Skin of body (tissue), 2 donors: ENCODE measurements around the gene HIBCH. TPM values are rescaled to one million over a fixed set of nuclear protein-coding genes. Genes with fewer than 3 reads are reported as not detected.
A peak's percentile ranks its signal among the peaks of the same experiment; 100 is the strongest.
"Not testable (repeated sequence)": the region's sequence is repeated elsewhere in the genome, so short reads cannot be mapped to it uniquely, and the experiment has no call there.

ENCODE experiments used
- DNase-seq: peaks from one replicate; lab custom pipeline; 2025; lab: John Stamatoyannopoulos, UW
- total RNA-seq: library from RNA; depleted of rRNA; stranded (reverse); fragments of >200 nt; gene quantifications from one replicate; pipeline ENCODE4 v1.2.3, GENCODE V29; 2014

The HIBCH gene
- total RNA-seq, 1 donor from 2014 or later = 33.3 TPM

GRCh38 chr2:190254063-190254850, 65.4 kb downstream of the HIBCH start:
- DNase-seq = no peak

- no peak for DNase-seq
These were observed 69.2 kb downstream of the HIBCH start for GRCh38 chr2:190250421-190250820.

GRCh38 chr2:190235551-190236075, 84.0 kb downstream of the HIBCH start:
- no peak for DNase-seq

GRCh38 chr2:190235101-190235500, 84.5 kb downstream of the HIBCH start:
- no peak for DNase-seq

GRCh38 chr2:190223989-190224388, 95.6 kb downstream of the HIBCH start:
- DNase-seq = not testable (repeated sequence)

GRCh38 chr2:190222745-190223144, 96.9 kb downstream of the HIBCH start:
- not testable (repeated sequence) for DNase-seq

GRCh38 chr2:190221429-190221828, 98.2 kb downstream of the HIBCH start:
- DNase-seq = no peak

GRCh38 chr2:190219186-190219585, 100.4 kb downstream of the HIBCH start:
- DNase-seq = no peak

- no peak for DNase-seq
These were observed 102.0 kb downstream of the HIBCH start for GRCh38 chr2:190217616-190218015.

- DNase-seq = no peak
These were observed 102.8 kb downstream of the HIBCH start for GRCh38 chr2:190216829-190217228.

GRCh38 chr2:190215620-190216019, 104.0 kb downstream of the HIBCH start:
- no peak for DNase-seq

GRCh38 chr2:190214426-190215194, 105.0 kb downstream of the HIBCH start:
- no peak for DNase-seq

- no peak for DNase-seq
These were observed 105.9 kb downstream of the HIBCH start for GRCh38 chr2:190213441-190214335.

- DNase-seq = no peak
These were observed 109.2 kb downstream of the HIBCH start for GRCh38 chr2:190210471-190210870.

- no peak for DNase-seq
These were observed 110.1 kb downstream of the HIBCH start for GRCh38 chr2:190209559-190209958.

- no peak for DNase-seq
These were observed 111.7 kb downstream of the HIBCH start for GRCh38 chr2:190207930-190208329.

GRCh38 chr2:190205657-190206056, 114.0 kb downstream of the HIBCH start:
- DNase-seq = peak; percentile 10

- no peak for DNase-seq
These were observed 117.0 kb downstream of the HIBCH start for GRCh38 chr2:190202604-190203003.

- no peak for DNase-seq
These were observed 117.6 kb downstream of the HIBCH start for GRCh38 chr2:190202018-190202417.

- DNase-seq = no peak
These were observed 119.0 kb downstream of the HIBCH start for GRCh38 chr2:190200603-190201002.

- DNase-seq = no peak
These were observed 120.1 kb downstream of the HIBCH start for GRCh38 chr2:190199530-190199929.
